ENCODE measurements around the gene RNF138. TPM values are rescaled to one million over a fixed set of nuclear protein-coding genes. Genes with fewer than 3 reads are reported as not detected.
A peak's percentile ranks its signal among the peaks of the same experiment; 100 is the strongest.

The RNF138 gene, protein sequence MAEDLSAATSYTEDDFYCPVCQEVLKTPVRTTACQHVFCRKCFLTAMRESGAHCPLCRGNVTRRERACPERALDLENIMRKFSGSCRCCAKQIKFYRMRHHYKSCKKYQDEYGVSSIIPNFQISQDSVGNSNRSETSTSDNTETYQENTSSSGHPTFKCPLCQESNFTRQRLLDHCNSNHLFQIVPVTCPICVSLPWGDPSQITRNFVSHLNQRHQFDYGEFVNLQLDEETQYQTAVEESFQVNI
- total RNA-seq (ENCODE audit: low replicate concordance): 8.6 and 28.3 TPM in 2 replicates

DNA sequence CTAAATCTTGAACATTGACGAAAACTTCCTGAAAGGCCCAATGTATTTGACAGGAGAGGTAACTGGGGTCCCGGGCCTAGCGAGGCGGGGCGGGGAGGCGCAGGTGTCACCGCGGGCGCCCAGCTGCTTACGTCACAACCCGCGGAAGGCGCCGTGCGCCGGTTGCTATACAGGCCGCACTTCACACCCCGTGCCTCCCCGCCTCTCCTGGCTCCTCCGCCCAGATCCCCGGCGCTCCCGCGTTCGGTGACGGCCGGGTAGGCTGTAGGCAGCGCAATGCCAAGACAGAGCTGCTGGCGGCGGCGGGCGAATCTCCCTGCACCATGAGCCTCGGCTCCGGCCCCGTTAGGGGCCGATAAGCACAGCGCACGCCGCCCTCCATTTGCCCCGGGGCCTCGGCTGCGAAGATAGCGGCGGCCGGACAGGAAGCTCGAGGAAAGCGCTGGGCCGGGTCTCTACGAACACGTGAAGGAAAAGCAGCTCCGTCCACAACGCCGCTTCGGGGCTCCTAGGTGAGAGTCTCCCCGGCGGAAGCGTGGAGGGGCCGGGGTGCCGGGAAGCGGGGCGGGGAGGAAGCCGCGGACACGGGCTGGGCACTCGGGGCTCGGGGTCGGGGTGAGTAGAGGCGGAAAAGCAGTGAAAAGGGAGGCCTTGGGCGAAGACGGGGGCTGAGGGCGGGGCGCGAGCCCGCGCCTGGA is at the start of gene RNF138:
TSS of gene RNF138 (plus strand) at position 151 of the 698 bp plus-strand sequence. CDS start 903 bp downstream, outside the sequence.
- TF ChIP-seq, protein P1, sequence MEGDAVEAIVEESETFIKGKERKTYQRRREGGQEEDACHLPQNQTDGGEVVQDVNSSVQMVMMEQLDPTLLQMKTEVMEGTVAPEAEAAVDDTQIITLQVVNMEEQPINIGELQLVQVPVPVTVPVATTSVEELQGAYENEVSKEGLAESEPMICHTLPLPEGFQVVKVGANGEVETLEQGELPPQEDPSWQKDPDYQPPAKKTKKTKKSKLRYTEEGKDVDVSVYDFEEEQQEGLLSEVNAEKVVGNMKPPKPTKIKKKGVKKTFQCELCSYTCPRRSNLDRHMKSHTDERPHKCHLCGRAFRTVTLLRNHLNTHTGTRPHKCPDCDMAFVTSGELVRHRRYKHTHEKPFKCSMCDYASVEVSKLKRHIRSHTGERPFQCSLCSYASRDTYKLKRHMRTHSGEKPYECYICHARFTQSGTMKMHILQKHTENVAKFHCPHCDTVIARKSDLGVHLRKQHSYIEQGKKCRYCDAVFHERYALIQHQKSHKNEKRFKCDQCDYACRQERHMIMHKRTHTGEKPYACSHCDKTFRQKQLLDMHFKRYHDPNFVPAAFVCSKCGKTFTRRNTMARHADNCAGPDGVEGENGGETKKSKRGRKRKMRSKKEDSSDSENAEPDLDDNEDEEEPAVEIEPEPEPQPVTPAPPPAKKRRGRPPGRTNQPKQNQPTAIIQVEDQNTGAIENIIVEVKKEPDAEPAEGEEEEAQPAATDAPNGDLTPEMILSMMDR (IDR thresholded peaks at IDR 0.05; ENCODE audit: insufficient read depth, low read length): no peak
- H3K4me3 ChIP-seq (ENCODE audit: low read depth, low read length): peak within 1 kb of the TSS; percentile 93
- peak; percentile 75 for DNase-seq (ENCODE audit: low read depth)

DNA sequence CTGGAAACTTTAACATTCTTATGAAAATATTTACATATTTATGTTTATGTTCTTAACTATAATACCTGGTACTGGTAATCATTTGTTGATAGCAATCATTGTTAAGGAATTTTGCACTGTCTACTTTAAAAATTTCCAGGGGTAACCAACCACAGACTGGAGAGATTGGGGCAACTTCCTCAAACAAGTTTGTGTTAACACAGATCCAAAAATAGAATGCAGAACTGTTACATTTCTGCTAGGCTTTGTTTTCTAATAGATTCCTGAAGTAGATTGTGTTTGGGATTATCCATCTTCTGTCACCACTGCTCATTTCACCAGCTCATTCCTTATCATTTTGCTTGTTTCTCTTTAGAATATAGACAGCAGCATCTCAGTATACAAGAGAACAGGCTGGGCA is 49.3 kb upstream of the RNF138 start:
- no peak for DNase-seq (ENCODE audit: low read depth)
- TF ChIP-seq, protein P1 (IDR thresholded peaks at IDR 0.05; ENCODE audit: insufficient read depth, low read length): no peak
- no peak overlapping the region for H3K4me3 ChIP-seq (ENCODE audit: low read depth, low read length)

DNA sequence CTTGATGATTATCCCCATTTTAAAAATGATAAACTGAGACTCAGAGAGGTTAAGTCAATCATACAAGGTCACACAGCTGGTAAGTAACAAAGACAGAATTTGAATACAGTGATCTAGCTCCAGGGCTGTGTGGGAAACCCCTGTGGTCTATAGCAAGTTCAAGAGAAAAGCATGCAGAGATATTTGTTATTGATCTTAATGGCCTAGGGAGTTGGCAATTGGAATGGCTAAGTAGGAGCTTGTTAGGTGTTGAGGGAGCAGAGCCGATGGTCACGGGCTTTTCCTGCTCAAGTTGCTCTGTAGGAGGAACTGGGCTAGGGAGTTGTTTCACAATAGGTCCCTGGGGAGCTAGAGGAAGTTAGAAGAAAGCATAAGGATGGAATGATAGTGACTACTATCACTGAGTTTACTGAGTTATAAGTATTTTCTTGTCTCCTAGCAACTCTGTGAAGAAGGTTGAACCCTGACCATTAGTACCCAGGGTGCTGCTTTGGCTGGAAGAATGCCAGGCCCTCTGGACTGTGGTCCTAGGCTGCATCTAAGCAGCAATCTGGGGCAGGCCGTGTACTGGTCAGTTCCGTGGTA is 43.1 kb upstream of the RNF138 start:
- no peak overlapping the region for H3K4me3 ChIP-seq (ENCODE audit: low read depth, low read length)
- DNase-seq (ENCODE audit: low read depth): peak; percentile 81
- TF ChIP-seq, protein P1 (IDR thresholded peaks at IDR 0.05; ENCODE audit: insufficient read depth, low read length): no peak

DNA sequence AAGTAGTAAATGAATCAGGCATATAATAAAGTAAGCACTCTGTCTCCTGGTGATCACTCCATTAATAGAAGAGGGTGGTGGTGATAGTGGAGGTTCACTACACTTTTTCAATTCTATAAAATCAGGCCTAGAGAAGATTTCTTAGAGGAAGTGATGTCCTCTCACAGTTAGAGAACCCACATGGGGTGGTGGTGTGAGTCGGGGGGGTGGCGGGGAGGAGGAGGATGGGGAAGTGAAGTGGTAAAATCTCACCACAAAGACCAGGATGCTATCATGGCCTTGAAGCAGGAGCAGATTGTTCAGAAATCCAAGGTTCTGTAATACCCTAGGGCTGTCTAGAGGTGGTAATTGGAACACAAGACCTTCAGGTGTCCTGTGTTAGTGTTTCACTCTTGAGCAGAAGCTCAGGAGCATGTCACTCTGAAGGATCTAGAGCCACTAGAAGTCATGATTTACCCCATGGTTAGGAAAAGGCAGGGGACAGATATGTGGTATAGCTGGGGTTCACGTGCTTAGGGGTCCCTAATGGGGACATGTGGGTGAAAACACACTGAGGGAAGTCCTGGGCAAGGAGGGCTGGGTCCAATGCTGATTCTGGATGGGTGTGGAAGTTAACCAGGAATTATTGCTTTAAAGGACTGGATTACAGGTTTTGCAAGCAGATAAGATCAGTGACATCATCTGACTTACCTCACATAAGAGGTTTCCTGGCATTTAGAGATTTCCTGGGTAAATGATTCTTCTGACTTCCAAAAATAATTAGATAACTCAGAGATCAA is 42.1 kb upstream of the RNF138 start:
- TF ChIP-seq, protein P1 (IDR thresholded peaks at IDR 0.05; ENCODE audit: insufficient read depth, low read length): no peak
- peak; percentile 4 for DNase-seq (ENCODE audit: low read depth)
- H3K4me3 ChIP-seq (ENCODE audit: low read depth, low read length): no peak overlapping the region

DNA sequence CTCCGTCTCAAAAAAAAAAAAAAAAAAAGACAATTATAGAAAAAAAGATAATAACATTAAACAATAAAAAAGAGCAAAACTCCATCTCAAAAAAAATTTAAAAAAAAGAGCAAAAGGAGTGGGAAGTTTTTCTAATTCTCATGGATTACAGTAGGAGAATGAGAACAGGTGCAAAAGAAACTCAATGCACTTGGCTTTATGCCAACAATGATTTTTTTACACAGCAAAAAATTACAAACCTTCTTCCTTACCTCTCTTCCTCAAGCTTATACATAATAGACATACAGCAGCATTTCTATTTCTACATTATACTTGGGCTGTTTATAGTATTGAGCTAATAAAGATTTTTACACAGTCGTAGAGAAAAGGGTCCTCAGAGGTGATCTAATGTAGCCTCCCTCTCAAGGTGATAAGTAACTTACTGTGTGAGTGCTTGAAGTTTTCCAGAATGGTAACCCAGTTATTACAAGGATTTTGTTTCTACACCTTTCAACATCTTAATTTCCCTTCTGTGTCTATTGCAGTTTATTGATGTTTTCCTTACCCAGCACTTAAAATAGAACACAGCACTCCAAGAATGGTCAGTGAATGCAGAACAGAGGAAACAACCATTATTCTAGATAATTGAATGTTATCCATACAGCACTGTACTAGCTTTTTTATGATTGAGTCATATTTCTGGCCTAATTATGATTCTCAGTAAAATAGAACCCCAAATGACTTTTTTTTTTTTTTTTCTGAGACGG is 34.9 kb upstream of the RNF138 start:
- H3K4me3 ChIP-seq (ENCODE audit: low read depth, low read length): no peak overlapping the region
- TF ChIP-seq, protein P1 (IDR thresholded peaks at IDR 0.05; ENCODE audit: insufficient read depth, low read length): no peak
- DNase-seq (ENCODE audit: low read depth): no peak

DNA sequence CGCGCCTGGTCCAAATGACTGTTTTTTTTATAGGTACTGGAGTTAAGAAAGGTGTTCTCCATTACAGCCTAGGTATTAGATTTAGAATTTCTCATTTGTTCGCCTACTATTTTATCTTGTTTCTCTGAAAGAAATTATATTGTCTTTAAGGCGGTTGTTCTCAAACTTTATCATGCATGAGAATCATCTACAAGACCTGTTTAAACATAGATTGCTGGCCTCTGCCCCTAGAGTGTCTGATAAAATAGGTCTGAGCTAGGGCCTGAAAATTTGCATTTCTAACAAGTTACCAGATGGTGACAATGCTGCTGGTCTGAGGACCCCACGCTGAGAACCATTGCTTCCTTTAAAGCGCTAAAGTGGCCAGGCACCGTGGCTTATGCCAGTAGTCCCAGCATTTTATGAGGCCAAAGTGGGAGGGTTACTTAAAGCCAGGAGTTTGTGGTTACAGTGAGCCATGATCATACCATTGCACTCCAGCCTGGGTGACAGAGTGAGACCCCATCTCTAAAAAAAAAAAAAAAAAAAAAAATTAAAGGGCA is 34.0 kb upstream of the RNF138 start:
- no peak overlapping the region for H3K4me3 ChIP-seq (ENCODE audit: low read depth, low read length)
- DNase-seq (ENCODE audit: low read depth): no peak
- TF ChIP-seq, protein P1 (IDR thresholded peaks at IDR 0.05; ENCODE audit: insufficient read depth, low read length): no peak

Data from fibroblast of the aortic adventitia (primary cell).